Coronary artery (tissue), 2 donors: Measurements from ENCODE around the gene GCM1.

Experiments
- DNase-seq: peaks from one replicate; pipeline ENCODE4 v3.0.0-alpha.2; 2017; ENCODE audit warnings: low spot score
- H3K27ac ChIP-seq, 2 donors: fragments of 200-600 bp; sonication (generic); one replicate each; pipeline ENCODE4 v1.5.1; 2016 to 2019
- H3K4me3 ChIP-seq: fragments of 200-600 bp; sonication (generic); 2 replicates; pipeline ENCODE4 v1.5.1; 2016; ENCODE audit warnings: mild to moderate bottlenecking, moderate library complexity
- TF ChIP-seq, protein P1 (sequence below): fragments of 200-600 bp; sonication (generic); IDR thresholded peaks from one replicate; pipeline ENCODE4 v1.5.1; 2019; ENCODE audit warnings: antibody characterized with exemption

The GCM1 gene

DNA sequence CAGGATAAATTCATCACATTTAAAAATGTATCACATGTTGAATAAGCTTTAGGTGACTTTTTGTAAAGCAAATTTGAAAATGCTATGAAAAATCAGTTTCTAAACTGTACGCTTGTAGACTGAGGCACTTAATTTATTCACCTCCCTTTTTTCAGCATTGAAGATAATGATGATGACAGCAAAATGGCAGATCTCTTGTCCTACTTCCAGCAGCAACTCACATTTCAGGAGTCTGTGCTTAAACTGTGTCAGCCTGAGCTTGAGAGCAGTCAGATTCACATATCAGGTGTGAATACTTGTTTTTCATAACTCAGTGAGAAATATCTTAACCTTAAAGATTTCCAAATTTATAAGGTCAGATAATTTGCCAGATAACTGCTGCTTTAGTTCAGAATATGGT lies 67.8 kb downstream of the GCM1 start:
- no peak overlapping the region for H3K27ac ChIP-seq
- no peak overlapping the region for H3K4me3 ChIP-seq
- no peak for DNase-seq
- TF ChIP-seq, protein P1, sequence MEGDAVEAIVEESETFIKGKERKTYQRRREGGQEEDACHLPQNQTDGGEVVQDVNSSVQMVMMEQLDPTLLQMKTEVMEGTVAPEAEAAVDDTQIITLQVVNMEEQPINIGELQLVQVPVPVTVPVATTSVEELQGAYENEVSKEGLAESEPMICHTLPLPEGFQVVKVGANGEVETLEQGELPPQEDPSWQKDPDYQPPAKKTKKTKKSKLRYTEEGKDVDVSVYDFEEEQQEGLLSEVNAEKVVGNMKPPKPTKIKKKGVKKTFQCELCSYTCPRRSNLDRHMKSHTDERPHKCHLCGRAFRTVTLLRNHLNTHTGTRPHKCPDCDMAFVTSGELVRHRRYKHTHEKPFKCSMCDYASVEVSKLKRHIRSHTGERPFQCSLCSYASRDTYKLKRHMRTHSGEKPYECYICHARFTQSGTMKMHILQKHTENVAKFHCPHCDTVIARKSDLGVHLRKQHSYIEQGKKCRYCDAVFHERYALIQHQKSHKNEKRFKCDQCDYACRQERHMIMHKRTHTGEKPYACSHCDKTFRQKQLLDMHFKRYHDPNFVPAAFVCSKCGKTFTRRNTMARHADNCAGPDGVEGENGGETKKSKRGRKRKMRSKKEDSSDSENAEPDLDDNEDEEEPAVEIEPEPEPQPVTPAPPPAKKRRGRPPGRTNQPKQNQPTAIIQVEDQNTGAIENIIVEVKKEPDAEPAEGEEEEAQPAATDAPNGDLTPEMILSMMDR = no peak
